GM21786 (cell line): ENCODE data around the gene SMCO2.

Source experiments
- ATAC-seq: cut with Tn5 transposase; IDR thresholded peaks from one replicate; pipeline ENCODE4 v1.9.1; 2021; ENCODE audit not compliant: unreplicated experiment

Gene SMCO2

GRCh38 chr12:27451036-27451825 lies 4.7 kb downstream of the SMCO2 start:
- no peak for ATAC-seq

GRCh38 chr12:27453421-27453820 lies 6.9 kb downstream of the SMCO2 start:
- no peak for ATAC-seq

- no peak for ATAC-seq
Observed at GRCh38 chr12:27455589-27455988, 9.1 kb downstream of the SMCO2 start.

- ATAC-seq, result no peak
Observed at GRCh38 chr12:27456618-27457017, 10.1 kb downstream of the SMCO2 start.

GRCh38 chr12:27460471-27460978 lies 14.0 kb downstream of the SMCO2 start:
- no peak for ATAC-seq

- no peak for ATAC-seq
Observed at GRCh38 chr12:27462151-27462694, 15.7 kb downstream of the SMCO2 start.

- ATAC-seq, result no peak
Observed at GRCh38 chr12:27462851-27463250, 16.3 kb downstream of the SMCO2 start.

- ATAC-seq, result no peak
Observed at GRCh38 chr12:27463511-27464219, 17.1 kb downstream of the SMCO2 start.

- no peak for ATAC-seq
Observed at GRCh38 chr12:27464220-27464554, 17.7 kb downstream of the SMCO2 start.

GRCh38 chr12:27467641-27468040 lies 21.1 kb downstream of the SMCO2 start:
- peak; percentile 60 for ATAC-seq

- ATAC-seq, result no peak
Observed at GRCh38 chr12:27468241-27468640, 21.7 kb downstream of the SMCO2 start.

GRCh38 chr12:27469176-27469736 lies 22.7 kb downstream of the SMCO2 start:
- no peak for ATAC-seq

- no peak for ATAC-seq
Observed at GRCh38 chr12:27472604-27473003, 26.1 kb downstream of the SMCO2 start.

GRCh38 chr12:27474344-27474743 lies 27.8 kb downstream of the SMCO2 start:
- no peak for ATAC-seq

- no peak for ATAC-seq
Observed at GRCh38 chr12:27477049-27477448, 30.5 kb downstream of the SMCO2 start.

GRCh38 chr12:27478949-27479348 lies 32.4 kb downstream of the SMCO2 start:
- ATAC-seq, result no peak

- no peak for ATAC-seq
Observed at GRCh38 chr12:27480016-27480415, 33.5 kb downstream of the SMCO2 start.

- no peak for ATAC-seq
Observed at GRCh38 chr12:27486961-27487360, 40.4 kb downstream of the SMCO2 start.

- ATAC-seq, result no peak
Observed at GRCh38 chr12:27488479-27488878, 41.9 kb downstream of the SMCO2 start.

- ATAC-seq, result no peak
Observed at GRCh38 chr12:27491226-27491625, 44.7 kb downstream of the SMCO2 start.

GRCh38 chr12:27493260-27493940 lies 46.9 kb downstream of the SMCO2 start:
- no peak for ATAC-seq
